Activated T-cell treated with anti-CD3 and anti-CD28 coated beads for 48 hours (primary cell): ENCODE data around the gene TMEM213.
A peak's percentile ranks its signal among the peaks of the same experiment; 100 is the strongest.

Experiments
- DNase-seq: peaks from one replicate; pipeline ENCODE4 v3.0.0-alpha.2; 2020; ENCODE audit warnings: low read depth

TMEM213 gene, protein sequence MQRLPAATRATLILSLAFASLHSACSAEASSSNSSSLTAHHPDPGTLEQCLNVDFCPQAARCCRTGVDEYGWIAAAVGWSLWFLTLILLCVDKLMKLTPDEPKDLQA

DNA sequence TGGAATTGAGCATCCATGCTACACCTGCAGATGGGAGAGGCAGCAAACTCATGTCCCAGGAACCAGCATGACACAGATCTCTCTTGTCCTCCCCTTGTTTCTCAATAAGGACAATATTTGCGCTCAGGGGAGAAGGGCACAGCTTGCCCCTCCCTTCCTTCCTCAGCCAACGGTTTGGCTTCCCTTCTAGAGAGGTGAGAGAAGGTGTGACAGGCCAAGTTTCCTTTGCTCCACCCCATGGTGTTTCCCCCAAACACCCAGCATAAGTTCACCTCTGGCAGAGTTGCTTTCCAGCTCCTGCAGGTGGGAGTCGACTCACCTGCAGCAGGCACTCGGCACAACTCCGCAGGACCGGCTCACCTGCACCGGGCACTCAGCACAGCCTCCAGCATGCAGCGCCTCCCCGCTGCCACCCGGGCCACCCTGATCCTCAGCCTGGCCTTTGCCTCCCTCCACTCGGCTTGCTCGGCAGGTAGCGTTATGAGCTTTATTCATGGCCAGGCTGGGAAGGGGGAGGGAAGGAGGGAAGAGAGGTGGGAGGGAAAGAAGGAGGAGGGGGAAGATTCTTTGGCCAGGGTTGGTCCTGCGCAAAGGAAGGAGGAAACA is at the start of gene TMEM213, which contains the start of gene ATP6V0A4:
Gene TMEM213 (plus strand): TSS at position 280 of the 606 bp plus-strand sequence. CDS start 111 bp downstream, at position 391.
Gene ATP6V0A4 (minus strand): TSS at position 482 of the 606 bp plus-strand sequence. CDS start 26,949 bp downstream, outside the sequence.
- no peak for DNase-seq

DNA sequence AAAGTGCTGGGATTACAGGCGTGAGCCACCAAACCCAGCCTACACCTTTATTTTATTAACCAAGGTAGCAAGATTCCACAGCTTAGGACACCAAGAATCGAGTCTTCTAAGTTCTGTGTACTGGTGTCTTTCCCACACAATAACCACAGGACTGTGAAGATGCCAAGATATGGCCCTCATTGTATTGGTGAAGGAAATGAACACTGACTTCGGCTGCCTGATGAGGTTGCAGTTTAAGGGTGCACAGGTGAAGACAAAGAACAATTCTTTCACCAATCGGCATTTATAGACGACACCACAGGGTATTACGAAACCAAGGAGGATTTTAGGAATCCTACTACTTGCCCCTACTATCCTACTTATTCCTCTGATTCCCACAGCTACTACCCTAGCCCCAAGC is 49.1 kb upstream of the TMEM213 start:
- no peak for DNase-seq

DNA sequence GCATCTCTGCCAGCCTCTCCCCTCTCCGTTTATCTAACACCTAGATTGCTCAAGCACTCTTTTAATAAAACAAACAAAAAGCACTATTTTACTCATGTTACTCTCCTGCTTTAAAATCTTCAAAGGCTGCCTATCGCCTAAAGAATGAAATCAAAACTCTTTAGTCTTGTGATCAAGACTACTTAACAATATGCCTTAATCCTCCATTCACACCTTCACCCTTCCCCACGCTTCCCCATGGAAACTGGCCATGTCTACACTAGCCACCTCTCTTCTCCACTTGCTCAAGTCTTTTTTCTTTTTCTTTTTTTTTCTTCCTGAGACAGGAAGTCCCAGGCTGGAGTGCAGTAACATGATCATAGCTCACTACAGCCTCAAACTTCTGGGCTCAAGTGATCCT is 47.8 kb upstream of the TMEM213 start:
- DNase-seq = no peak

DNA sequence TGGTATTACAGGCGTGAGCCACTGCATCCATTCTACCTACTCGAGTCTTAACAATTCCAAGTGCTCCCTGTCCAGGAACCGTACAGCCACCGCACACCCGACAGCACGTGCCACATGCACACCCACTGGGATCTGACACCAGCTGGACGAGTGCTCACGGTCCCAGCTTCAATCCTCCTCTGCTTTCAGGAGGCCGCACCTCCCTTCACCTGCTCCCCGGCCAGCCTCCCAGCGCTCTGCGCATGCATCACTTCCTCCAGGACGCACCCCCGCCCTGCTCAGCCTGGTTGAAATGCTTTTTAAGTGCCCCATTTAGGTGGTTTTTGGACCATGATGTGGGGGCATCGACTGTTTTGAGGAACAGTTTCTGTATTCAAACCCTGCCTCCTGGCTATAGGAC is 47.3 kb upstream of the TMEM213 start:
- DNase-seq = no peak

- DNase-seq = no peak
These were observed 46.8 kb upstream of the TMEM213 start for GRCh38 chr7:138750901-138751464.

DNA sequence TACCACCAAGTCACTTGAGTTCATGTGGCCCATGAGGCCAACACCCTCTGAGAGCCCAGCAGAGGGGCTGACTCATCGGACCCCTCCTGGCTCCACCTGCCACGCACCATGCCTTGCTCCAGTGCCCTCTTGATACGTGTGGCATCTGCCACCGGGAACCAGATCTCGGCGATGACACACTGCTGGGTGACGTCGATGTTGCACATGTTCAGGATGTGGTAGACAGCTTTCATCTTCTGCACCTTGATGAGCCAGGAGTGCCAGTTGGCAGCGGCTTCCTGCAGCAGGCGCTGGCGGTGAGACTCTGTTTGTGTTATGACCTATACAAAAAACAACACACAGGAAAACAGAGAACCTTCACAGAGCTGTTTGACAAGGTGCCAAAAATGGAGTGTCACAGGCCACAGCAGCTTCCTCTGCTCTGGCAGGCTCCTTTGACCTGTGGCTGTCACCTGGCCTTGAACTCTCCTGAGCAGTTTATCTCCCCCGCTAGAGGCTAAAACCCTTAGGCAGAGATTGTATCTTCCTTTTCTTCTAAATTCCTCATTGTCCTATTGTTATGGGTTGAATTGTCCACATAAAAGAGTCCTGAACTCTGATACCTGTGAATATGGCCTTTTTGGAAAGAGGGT is 45.2 kb upstream of the TMEM213 start:
- peak; percentile 78 for DNase-seq

GRCh38 chr7:138753150-138753518 is 44.7 kb upstream of the TMEM213 start:
- DNase-seq = no peak

DNA sequence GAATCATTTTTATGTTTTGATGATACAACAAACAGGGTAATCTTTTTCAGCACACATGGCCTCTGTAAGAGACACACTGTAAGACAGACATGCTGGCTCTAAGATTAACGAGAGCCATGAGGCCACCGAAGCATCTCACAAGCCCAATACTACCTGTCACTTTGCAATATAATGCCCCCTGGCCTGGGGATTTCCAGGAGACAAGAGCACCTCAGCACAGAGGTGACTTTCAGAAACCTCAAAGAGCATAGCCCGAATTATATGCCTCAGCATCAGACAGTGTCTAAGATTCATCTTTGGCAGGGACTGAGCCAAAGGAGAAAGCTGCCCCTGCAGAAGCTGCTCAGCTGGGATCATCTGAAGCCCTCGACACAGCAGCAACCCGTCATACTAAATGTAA is 44.2 kb upstream of the TMEM213 start:
- DNase-seq = no peak

DNA sequence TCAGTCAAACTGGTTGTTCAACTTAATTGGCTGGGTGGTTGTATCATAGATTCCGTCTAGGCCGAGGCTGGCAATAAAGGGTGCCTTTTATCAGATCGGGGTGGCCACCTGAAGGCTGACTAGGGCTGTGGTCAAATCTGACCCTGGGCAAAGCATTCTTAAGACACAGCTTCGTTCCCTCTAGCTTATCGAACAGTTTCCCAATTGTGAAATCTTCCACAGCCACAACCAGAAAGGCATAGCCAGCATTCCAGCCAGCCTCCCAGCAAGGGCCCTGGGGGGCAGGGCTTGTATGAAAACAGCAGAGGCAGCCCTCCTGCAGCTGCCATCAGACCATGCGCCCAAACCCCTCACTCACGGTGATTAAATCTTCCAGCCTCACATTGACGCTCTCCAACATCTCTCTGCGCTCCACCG is 42.5 kb upstream of the TMEM213 start:
- no peak for DNase-seq

DNA sequence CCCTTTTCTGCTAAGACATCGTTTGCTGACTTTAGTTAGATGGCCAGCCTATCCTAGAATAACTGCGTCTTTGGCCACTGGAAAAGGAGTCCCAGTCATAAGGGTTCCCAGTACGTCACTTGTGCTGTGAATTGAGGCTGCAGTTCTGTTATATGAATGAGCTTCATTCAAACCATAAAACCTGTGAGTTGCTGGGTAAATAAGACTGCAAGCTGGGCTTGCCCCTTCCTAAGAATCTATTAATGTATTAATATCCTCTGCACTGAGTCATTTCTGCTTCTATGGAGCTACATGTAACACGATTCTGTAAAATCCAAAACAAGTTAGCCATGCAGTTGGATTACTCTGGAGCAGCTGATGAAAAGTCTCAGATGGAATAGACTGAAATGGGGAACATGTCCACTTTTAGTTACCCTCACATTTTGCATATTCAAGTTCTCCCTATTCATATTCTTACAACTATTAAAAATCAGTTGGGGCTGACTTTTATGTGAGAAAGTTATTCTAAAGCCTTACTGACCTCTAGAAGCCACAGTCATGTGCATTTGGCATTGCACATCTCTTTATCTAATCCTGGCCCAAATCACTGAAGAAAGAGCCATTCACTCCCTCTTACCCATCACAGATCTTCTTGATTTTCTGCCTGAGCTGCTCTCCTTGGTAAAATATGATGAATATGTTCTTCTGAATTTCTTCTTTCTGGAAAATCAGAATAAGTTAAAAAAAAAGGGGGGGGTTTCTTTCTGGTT is 41.8 kb upstream of the TMEM213 start:
- no peak for DNase-seq

DNA sequence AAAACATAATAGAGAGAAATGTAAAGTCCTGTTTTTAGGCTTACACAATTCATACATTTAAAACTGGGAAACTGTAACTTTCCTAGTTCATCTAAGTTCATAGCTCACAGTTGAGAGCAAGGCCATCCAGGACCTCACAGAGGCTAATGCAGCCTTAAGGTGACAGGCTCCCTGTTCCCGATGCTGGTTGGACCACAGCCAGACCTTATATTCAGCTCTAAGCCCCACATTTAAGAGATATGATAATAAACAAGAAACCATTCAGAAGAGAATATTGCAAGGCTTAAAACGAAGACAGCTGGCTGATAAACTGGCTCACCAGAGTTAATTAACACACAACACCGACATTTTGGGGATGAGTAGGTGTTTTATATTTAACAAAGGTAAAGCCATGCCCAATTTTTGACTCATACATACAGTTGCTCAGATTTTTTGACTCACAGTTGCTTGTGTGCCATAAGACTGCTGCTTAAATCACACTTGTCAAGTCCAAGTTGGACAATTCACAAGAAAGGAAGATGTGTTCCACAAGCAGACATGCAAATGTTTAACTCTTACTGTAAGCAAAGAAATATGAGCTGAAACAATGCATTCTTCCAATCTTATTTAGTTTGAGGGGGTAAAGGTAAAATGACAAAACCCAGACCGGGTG is 41.1 kb upstream of the TMEM213 start:
- DNase-seq = no peak

DNA sequence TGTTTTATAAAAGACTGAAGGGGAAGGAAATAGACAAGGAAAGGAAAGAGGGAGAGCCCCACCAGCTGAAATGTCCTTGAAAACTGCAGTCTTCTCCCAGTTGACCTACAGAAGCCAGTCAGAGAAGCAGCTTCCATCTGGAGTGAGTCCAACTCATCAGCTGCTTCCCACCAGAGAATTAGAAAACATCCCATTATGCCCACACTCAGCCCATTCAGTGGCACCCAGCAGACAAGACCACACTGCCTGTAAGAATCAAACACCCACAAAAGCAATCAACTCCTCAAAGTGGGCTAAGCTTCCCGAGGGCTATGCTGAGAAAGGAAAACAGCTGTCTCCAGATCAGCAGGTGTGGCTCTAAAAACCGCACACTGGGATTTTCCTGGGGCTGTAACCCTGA is 29.6 kb upstream of the TMEM213 start:
- DNase-seq = no peak

- DNase-seq = no peak
These were observed 26.9 kb upstream of the TMEM213 start for GRCh38 chr7:138770904-138771303.

DNA sequence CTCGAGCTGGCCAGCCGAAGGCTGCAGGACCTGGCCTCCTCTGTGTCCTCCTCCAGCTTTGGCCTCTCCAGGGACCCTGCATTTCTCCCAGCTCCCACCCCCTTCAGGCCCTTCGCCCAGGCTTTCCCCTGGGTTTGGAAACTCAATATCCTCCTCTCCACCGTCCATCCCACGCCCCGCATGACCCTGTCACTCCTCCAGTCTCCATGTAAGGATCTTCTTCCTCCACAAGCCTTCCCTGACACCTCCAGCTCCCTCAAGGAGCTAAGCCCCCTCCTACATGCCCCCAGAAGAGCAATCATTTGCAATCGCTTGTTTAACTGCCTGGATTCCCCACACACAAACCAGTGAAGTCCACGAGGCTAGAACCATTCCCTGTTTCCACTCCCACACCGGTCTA is 24.6 kb upstream of the TMEM213 start:
- no peak for DNase-seq

- no peak for DNase-seq
These were observed 24.0 kb upstream of the TMEM213 start for GRCh38 chr7:138773817-138774216.

DNA sequence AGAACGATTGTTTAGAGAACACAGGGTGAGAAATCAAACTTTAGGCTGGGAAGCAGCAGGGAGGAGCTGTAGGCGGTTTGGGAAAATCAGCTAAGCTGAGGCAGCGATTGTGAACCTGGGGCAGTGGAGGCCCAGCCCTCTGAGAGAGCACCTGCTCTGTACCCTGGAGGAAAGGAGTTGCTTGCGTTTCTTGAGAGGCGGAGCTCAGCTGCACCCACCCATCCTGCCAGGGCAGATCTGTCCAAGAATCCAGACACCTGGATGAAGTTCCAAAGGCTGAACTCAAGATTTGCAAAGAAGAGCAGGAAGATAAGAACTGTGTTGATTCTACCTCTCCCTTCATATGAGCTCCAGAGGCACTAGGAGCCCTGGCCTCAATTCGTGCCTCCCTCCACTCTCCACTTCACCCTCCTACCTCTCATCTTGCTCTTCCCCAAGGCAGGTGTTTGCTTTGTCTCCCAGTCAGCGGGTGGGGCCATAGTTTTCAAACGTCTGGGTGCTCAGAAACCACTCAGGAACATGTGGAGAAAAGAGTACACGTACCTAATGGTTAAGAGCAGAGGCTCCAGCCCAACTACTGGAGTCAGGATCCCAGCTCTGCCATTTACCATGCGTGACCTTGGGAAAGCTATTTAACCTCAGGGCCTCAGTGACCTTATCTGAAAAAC is 21.5 kb upstream of the TMEM213 start:
- DNase-seq = no peak

DNA sequence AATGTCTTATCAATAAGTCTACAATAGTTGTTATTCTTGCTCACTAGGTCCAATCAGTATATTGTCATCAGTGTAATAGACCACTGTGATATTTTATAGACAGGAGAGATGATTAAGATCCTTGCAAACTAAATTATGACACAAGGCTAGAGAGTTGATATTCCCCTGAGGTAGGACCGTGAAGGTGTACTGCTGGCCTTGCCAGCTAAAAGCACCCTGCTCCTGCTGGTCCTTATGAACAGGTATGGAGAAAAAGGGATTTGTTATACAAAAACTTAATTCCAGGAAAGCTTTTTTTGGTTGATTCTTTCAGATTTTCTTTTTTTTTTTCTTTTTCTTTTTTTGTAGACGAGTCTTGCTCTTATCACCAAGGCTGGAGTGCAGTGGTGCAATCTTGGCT is 16.8 kb upstream of the TMEM213 start:
- no peak for DNase-seq

DNA sequence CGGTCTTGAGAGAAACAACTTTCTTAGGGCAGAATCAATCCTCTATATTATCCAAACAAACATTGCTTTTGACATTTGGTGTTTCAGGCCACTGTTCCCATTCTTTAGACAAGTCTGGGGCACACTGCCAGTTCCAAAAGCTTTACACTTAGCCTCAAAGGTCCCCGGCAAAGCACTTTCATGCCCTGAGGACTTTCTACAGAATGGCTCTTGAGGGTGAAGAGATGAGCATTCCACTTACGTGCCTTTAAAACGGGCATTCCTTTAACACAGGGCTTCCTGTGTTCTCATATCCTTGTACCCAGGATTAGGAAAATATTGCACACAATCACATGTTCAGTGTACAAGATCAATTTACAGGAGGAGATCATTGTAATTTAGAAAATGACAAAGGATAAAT is 13.1 kb upstream of the TMEM213 start:
- no peak for DNase-seq

DNA sequence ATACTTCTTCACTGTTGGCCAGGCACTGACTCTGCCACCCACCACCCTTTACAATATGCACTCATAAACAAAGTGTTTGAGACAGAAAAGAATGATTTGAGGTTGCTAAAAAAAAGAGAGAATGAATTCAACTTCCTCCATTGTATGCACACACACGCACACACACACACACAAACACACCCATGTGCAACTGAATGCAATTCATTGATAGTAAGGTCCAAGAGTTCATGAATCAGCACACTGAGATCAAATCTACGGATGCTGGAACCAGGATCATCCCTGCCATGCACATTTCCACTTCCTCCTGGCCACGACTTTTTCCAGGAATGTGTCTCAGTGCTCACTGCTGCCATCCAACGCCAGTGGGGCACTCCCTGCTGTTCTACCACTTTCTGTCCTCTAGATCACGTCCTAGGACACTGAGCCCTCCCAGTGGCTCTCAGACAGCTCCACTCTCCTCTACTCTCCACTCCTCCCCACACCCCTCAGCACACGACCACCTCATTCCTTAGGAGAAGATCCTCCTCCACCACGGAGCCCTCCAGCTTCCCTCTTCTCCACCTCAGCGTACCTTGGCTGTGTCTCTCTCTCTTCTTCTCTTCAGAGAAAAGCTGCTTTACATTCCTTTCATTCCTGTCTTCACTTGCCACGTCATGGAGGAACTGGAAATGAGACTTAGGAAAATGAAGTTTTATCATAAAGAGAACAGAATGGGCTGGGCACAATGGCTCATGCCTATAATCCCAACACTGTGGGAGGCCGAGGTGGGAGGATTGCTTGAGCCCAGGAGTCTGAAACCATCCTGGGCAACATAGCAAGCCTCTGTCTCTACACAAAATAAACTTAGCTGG is 12.0 kb upstream of the TMEM213 start:
- no peak for DNase-seq

GRCh38 chr7:138796038-138796615 is 1.7 kb upstream of the TMEM213 start:
- DNase-seq = no peak
